ENCODE data around the gene CLDN20. TPM values are rescaled to one million over a fixed set of nuclear protein-coding genes. Genes with fewer than 3 reads are reported as not detected.

Gene CLDN20
- total RNA-seq, 4 donors from 2014 or later: 0.88 TPM; not detected in 3

DNA sequence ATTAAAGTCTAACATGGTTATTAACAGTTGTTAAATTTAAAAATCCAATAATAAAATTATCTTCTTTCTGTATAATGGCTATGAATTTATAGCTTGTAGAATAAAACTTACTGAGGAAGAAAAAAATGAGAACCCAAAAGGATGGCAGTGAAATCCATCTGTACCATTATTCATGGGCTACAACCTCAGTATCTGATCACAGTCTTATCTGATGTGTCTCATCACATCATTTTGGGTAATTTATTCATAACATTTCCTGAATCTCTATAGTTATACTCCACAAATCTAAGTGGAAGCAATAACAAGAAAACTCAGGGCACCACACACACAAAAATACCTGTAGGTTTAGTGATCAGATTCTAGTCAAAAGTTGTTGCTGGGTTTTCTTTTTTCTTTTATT lies 7.3 kb downstream of the CLDN20 start:
- Histone ChIP-seq H3K27ac (no peak overlapping the region), H3K4me3 (no peak overlapping the region), H3K9me3 (no peaks in the 10 kb centered on the region), H3K36me3 (no peaks in the 10 kb centered on the region), H3K4me1 (peaks cover 0 to 6% (median 0%) of the 10 kb centered on the region in 4 donors), H3K27me3 (no peaks in the 10 kb centered on the region)
- DNase-seq: no peak
- TF ChIP-seq, protein P1, sequence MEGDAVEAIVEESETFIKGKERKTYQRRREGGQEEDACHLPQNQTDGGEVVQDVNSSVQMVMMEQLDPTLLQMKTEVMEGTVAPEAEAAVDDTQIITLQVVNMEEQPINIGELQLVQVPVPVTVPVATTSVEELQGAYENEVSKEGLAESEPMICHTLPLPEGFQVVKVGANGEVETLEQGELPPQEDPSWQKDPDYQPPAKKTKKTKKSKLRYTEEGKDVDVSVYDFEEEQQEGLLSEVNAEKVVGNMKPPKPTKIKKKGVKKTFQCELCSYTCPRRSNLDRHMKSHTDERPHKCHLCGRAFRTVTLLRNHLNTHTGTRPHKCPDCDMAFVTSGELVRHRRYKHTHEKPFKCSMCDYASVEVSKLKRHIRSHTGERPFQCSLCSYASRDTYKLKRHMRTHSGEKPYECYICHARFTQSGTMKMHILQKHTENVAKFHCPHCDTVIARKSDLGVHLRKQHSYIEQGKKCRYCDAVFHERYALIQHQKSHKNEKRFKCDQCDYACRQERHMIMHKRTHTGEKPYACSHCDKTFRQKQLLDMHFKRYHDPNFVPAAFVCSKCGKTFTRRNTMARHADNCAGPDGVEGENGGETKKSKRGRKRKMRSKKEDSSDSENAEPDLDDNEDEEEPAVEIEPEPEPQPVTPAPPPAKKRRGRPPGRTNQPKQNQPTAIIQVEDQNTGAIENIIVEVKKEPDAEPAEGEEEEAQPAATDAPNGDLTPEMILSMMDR (IDR thresholded peaks at IDR 0.05): no peak
- TF ChIP-seq POLR2A (IDR thresholded peaks at IDR 0.05): no peak

DNA sequence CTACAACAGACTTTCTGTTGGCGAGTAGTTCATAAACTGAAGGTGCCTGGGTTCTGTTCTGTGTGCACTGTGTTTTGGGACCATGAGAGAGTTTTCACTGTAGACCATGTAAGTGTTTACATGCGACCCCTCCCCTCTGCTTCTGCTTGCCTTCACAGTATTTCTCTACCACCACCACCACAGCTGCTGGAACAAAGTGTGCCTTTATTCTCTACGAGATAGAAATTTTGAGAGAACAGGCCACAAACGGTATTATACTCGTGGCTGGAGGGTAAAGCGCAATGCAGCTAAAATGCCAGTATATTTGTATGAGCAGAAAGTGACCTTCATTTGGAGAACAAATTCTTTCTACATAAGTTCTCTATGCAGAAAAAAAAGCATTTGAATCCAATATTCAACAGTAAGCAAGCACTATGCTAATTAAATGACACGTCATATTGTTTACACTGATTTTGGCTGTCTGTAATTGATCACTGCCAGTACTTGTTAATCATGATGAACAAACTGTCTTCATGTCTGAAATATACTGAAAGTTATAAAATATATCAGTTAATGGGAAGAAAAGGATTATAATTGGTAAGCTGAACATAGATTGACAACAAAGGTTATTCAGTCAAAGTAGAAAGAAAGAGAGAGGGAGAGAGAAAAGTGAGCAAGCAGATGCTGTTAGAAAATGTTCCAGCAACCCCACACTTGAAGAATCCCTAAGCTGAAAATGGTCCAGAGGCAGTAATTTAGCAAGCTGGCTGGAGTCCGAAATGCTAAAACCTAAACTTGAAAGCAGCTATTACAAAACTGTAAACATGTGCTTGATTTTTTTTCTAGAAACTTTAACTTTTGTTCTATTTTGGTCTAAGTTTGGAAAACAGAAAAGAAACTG lies 8.8 kb downstream of the CLDN20 start:
- peaks cover 0 to 6% (median 0%) of the 10 kb centered on the region in 4 donors for H3K4me1 ChIP-seq
- H3K27ac ChIP-seq: peak overlapping the region in 2 of 4 donors; percentile 31 to 37
- H3K27me3 ChIP-seq: no peaks in the 10 kb centered on the region
- H3K36me3 ChIP-seq: no peaks in the 10 kb centered on the region
- H3K9me3 ChIP-seq: no peaks in the 10 kb centered on the region
- TF ChIP-seq, protein P1 (IDR thresholded peaks at IDR 0.05): no peak
- TF ChIP-seq POLR2A (IDR thresholded peaks at IDR 0.05): no peak
- H3K4me3 ChIP-seq: no peak overlapping the region
- no peak for DNase-seq

DNA sequence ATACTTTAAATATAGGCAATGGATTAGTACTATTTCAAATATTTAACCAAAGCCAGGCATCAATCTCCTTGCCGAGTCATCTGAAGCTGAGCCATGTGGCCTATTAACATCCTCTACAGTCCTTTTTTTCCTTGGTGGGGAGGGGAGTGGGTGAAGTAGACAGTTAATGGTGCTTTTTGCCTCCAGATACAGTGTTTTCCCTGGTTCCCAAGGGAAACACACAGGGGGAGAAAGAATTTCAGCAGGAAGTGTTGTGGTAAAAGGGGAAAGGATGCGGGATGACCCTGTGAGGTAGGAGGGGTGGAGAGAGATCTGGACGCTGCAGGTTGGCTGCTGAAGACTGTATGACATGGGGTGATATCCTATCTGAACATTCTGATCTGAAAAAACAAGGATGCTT lies 9.6 kb downstream of the CLDN20 start:
- TF ChIP-seq, protein P1 (IDR thresholded peaks at IDR 0.05): no peak
- TF ChIP-seq POLR2A (IDR thresholded peaks at IDR 0.05): no peak
- DNase-seq: no peak
- Histone ChIP-seq H3K27ac (peak overlapping the region in 2 of 4 donors; percentile 18 to 37), H3K4me3 (no peak overlapping the region), H3K36me3 (no peaks in the 10 kb centered on the region), H3K4me1 (peaks cover 0 to 6% (median 0%) of the 10 kb centered on the region in 4 donors), H3K27me3 (no peaks in the 10 kb centered on the region), H3K9me3 (no peaks in the 10 kb centered on the region)

DNA sequence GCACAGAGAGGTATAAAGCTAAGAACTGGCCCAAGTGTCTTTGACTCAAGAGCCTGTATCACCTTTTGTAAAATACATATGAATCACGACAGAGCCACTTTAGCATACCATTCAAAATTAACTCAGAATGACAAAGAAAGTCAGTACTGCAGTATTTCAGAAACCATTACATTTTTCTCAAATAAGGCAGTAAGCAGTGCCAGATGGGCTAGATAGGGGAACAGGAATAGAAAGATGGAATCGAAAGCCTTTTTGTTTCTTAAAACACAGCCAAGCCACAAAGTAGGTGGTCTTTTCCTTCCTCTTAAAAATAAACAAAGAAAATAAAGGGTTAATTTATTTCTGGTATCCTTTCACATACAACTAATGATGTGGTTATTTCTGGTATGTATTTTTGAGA lies 10.3 kb downstream of the CLDN20 start:
- Histone ChIP-seq H3K4me1 (peaks cover 0 to 6% (median 0%) of the 10 kb centered on the region in 4 donors), H3K4me3 (no peak overlapping the region), H3K36me3 (no peaks in the 10 kb centered on the region), H3K9me3 (no peaks in the 10 kb centered on the region), H3K27ac (peak overlapping the region in 1 of 4 donors; percentile 37), H3K27me3 (no peaks in the 10 kb centered on the region)
- no peak for TF ChIP-seq POLR2A (IDR thresholded peaks at IDR 0.05)
- TF ChIP-seq, protein P1 (IDR thresholded peaks at IDR 0.05): no peak
- DNase-seq: no peak

DNA sequence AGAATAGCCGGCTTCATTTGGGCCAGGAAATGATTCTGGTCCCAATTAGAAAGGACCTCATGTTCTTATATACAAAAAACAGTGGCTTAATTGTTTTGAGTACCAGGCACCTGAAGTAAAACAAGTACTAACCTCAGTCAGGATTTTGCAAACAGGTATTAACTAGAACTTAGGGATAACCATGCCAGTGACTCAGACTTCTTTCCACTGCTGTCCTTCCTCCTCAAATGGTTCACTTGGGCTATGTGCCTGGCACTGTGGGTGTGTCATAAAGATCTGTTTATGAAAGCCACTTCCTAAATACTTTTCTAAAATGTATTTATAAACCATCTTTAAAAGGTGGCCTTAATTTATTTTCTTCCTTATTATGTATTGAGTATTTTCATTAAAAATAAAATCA lies 10.7 kb downstream of the CLDN20 start:
- no peaks in the 10 kb centered on the region for H3K36me3 ChIP-seq
- no peak for DNase-seq
- peaks cover 0 to 6% (median 0%) of the 10 kb centered on the region in 4 donors for H3K4me1 ChIP-seq
- no peak overlapping the region for H3K4me3 ChIP-seq
- no peaks in the 10 kb centered on the region for H3K9me3 ChIP-seq
- peak overlapping the region in 1 of 4 donors; percentile 37 for H3K27ac ChIP-seq
- no peak for TF ChIP-seq POLR2A (IDR thresholded peaks at IDR 0.05)
- H3K27me3 ChIP-seq: no peaks in the 10 kb centered on the region

DNA sequence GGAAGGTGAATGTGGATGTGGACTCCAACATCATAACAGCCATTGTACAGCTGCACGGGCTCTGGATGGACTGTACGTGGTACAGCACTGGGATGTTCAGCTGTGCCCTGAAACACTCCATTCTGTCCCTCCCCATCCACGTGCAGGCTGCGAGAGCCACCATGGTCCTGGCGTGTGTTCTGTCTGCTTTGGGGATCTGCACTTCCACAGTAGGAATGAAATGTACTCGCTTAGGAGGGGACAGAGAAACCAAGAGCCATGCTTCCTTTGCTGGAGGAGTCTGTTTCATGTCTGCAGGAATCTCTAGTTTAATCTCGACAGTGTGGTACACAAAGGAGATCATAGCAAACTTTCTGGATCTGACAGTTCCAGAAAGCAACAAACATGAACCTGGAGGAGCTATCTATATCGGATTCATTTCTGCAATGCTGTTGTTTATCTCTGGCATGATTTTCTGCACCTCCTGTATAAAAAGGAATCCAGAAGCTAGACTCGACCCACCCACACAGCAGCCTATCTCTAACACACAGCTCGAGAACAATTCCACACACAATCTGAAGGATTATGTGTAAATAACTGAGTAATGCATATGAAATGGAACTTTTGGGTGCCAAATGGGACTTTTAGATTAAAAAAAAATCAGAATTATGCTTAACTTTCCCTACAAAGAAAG lies 12.1 kb downstream of the CLDN20 start:
- no peaks in the 10 kb centered on the region for H3K27me3 ChIP-seq
- peaks cover 0 to 6% (median 0%) of the 10 kb centered on the region in 4 donors for H3K4me1 ChIP-seq
- peaks cover 0 to 3% (median 0%) of the 10 kb centered on the region in 3 donors for H3K36me3 ChIP-seq
- H3K4me3 ChIP-seq: no peak overlapping the region
- H3K9me3 ChIP-seq: no peaks in the 10 kb centered on the region
- TF ChIP-seq POLR2A (IDR thresholded peaks at IDR 0.05): no peak
- TF ChIP-seq, protein P1 (IDR thresholded peaks at IDR 0.05): no peak
- DNase-seq: no peak
- H3K27ac ChIP-seq: peak overlapping the region in 1 of 4 donors; percentile 19
